ENCODE measurements around the gene NUBP2. TPM values are rescaled to one million over a fixed set of nuclear protein-coding genes. Genes with fewer than 3 reads are reported as not detected.

The NUBP2 gene
- total RNA-seq, 2 donors from 2014 or later, result 64.6 to 68.5 TPM

- peaks cover 49% of the 10 kb centered on the region for H3K36me3 ChIP-seq
- no peak for TF ChIP-seq CTCF (IDR thresholded peaks at IDR 0.05)
- no peaks in the 10 kb centered on the region for H3K27me3 ChIP-seq (replicated peaks; ENCODE audit: insufficient read depth)
- H3K4me1 ChIP-seq (ENCODE audit: control insufficient read depth in 1 of 2, low read depth in 2 of 2), result no peaks in the 10 kb centered on the region
- no peak for DNase-seq (ENCODE audit: low spot score)
- no peak overlapping the region for H3K4me3 ChIP-seq
- no peak overlapping the region for H3K27ac ChIP-seq
- H3K9me3 ChIP-seq, result no peaks in the 10 kb centered on the region
- ATAC-seq (ENCODE audit: insufficient number of reproducible peaks, low FRiP score, low read depth), result no peak
These were observed 30.8 kb upstream of the NUBP2 start for GRCh38 chr16:1751946-1752345.

- Histone ChIP-seq H3K27ac (no peak overlapping the region), H3K9me3 (no peaks in the 10 kb centered on the region), H3K27me3 (replicated peaks; ENCODE audit: insufficient read depth) (no peaks in the 10 kb centered on the region), H3K36me3 (peaks cover 53% of the 10 kb centered on the region), H3K4me1 (ENCODE audit: control insufficient read depth in 1 of 2, low read depth in 2 of 2) (no peaks in the 10 kb centered on the region), H3K4me3 (no peak overlapping the region)
- ATAC-seq (ENCODE audit: insufficient number of reproducible peaks, low FRiP score, low read depth), result no peak
- TF ChIP-seq CTCF (IDR thresholded peaks at IDR 0.05), result no peak
- DNase-seq (ENCODE audit: low spot score), result no peak
These were observed 29.9 kb upstream of the NUBP2 start for GRCh38 chr16:1752853-1753252.

GRCh38 chr16:1754204-1754603, 28.6 kb upstream of the NUBP2 start:
- peaks cover 45% of the 10 kb centered on the region for H3K36me3 ChIP-seq

GRCh38 chr16:1757714-1758461, 24.9 kb upstream of the NUBP2 start:
- Histone ChIP-seq H3K9me3 (no peaks in the 10 kb centered on the region), H3K27me3 (replicated peaks; ENCODE audit: insufficient read depth) (no peaks in the 10 kb centered on the region), H3K27ac (no peak overlapping the region), H3K4me1 (ENCODE audit: control insufficient read depth in 1 of 2, low read depth in 2 of 2) (no peaks in the 10 kb centered on the region), H3K36me3 (peaks cover 46% of the 10 kb centered on the region), H3K4me3 (no peak overlapping the region)
- DNase-seq (ENCODE audit: low spot score) (no peak), ATAC-seq (ENCODE audit: insufficient number of reproducible peaks, low FRiP score, low read depth) (no peak)
- no peak for TF ChIP-seq CTCF (IDR thresholded peaks at IDR 0.05)

More at GRCh38 chr16:1754204-1754603, 28.6 kb upstream of the NUBP2 start:
- H3K27me3 ChIP-seq (replicated peaks; ENCODE audit: insufficient read depth), result no peaks in the 10 kb centered on the region
- no peak for ATAC-seq (ENCODE audit: insufficient number of reproducible peaks, low FRiP score, low read depth)
- no peaks in the 10 kb centered on the region for H3K4me1 ChIP-seq (ENCODE audit: control insufficient read depth in 1 of 2, low read depth in 2 of 2)
- no peak for TF ChIP-seq CTCF (IDR thresholded peaks at IDR 0.05)
- H3K4me3 ChIP-seq, result no peak overlapping the region
- DNase-seq (ENCODE audit: low spot score), result no peak
- H3K27ac ChIP-seq, result no peak overlapping the region
- H3K9me3 ChIP-seq, result no peaks in the 10 kb centered on the region

- Histone ChIP-seq H3K9me3 (no peaks in the 10 kb centered on the region), H3K36me3 (peaks cover 50% of the 10 kb centered on the region), H3K4me3 (no peak overlapping the region), H3K4me1 (ENCODE audit: control insufficient read depth in 1 of 2, low read depth in 2 of 2) (no peaks in the 10 kb centered on the region), H3K27ac (no peak overlapping the region), H3K27me3 (replicated peaks; ENCODE audit: insufficient read depth) (no peaks in the 10 kb centered on the region)
- ATAC-seq (ENCODE audit: insufficient number of reproducible peaks, low FRiP score, low read depth) (no peak), DNase-seq (ENCODE audit: low spot score) (no peak)
- no peak for TF ChIP-seq CTCF (IDR thresholded peaks at IDR 0.05)
These were observed 23.8 kb upstream of the NUBP2 start for GRCh38 chr16:1758923-1759322.

All from thoracic aorta (tissue), 2 donors.